ELF-1 (cell line): ENCODE results near the gene SUN1.
"Not testable (repeated sequence)": the region's sequence is repeated elsewhere in the genome, so short reads cannot be mapped to it uniquely, and the experiment has no call there.

ENCODE experiments used
- DNase-seq: peaks from one replicate; pipeline ENCODE4 v3.0.0-alpha.2; 2016; ENCODE audit warnings: low read depth, low spot score

The SUN1 gene

GRCh38 chr7:856444-857095 is 24.3 kb downstream of the SUN1 start:
- no peak for DNase-seq

GRCh38 chr7:857661-858060 is 25.4 kb downstream of the SUN1 start:
- no peak for DNase-seq

GRCh38 chr7:859359-860030 is 27.2 kb downstream of the SUN1 start:
- DNase-seq, result no peak

- no peak for DNase-seq
Measured at GRCh38 chr7:860149-860548, 27.9 kb downstream of the SUN1 start.

GRCh38 chr7:861222-861621 is 28.9 kb downstream of the SUN1 start:
- DNase-seq, result no peak

GRCh38 chr7:862157-862556 is 29.9 kb downstream of the SUN1 start:
- DNase-seq, result no peak

- no peak for DNase-seq
Measured at GRCh38 chr7:863106-863505, 30.8 kb downstream of the SUN1 start.

GRCh38 chr7:865921-866320 is 33.6 kb downstream of the SUN1 start:
- DNase-seq, result no peak

GRCh38 chr7:867001-867405 is 34.7 kb downstream of the SUN1 start:
- no peak for DNase-seq

- DNase-seq, result no peak
Measured at GRCh38 chr7:867406-868188, 35.3 kb downstream of the SUN1 start.

GRCh38 chr7:868189-868486 is 35.9 kb downstream of the SUN1 start:
- no peak for DNase-seq

- no peak for DNase-seq
Measured at GRCh38 chr7:869348-869747, 37.1 kb downstream of the SUN1 start.

GRCh38 chr7:871900-872537 is 39.7 kb downstream of the SUN1 start:
- no peak for DNase-seq

GRCh38 chr7:872685-873084 is 40.4 kb downstream of the SUN1 start:
- DNase-seq, result not testable (repeated sequence)

- peak; percentile 95 for DNase-seq
Measured at GRCh38 chr7:873367-874002, 41.2 kb downstream of the SUN1 start.

GRCh38 chr7:874031-874749 is 41.9 kb downstream of the SUN1 start:
- DNase-seq, result peak; percentile 39

- DNase-seq, result no peak
Measured at GRCh38 chr7:875051-875450, 42.8 kb downstream of the SUN1 start.

GRCh38 chr7:875476-876076 is 43.3 kb downstream of the SUN1 start:
- peak; percentile 26 for DNase-seq

- peak; percentile 93 for DNase-seq
Measured at GRCh38 chr7:876077-876971, 44.0 kb downstream of the SUN1 start, which contains the start of gene GET4. Gene GET4, plus strand, starts transcription at chr7:876554. Its CDS starts 92 bp downstream, at chr7:876646.

- peak; percentile 40 for DNase-seq
Measured at GRCh38 chr7:876972-877311, 44.7 kb downstream of the SUN1 start.
